HepG2 (cell line): ENCODE data around the gene ZNF513. TPM values are rescaled to one million over a fixed set of nuclear protein-coding genes. Genes with fewer than 3 reads are reported as not detected.

ENCODE experiments used
- ARID4A ChIP-seq: sonication (generic); formaldehyde crosslinking; IDR thresholded peaks from 2 replicates; pipeline ENCODE4 v1.5.0; 2020; ENCODE audit warnings: mild to moderate bottlenecking, missing genetic modification reagents, borderline replicate concordance
- BHLHE40 ChIP-seq: IDR thresholded peaks from 2 replicates; pipeline ENCODE4 v1.6.1; 2011; ENCODE audit warnings: low read length, improper control_type of control experiment
- CBX5 ChIP-seq: sonication (generic); formaldehyde crosslinking; IDR thresholded peaks from 2 replicates; pipeline ENCODE4 v1.4.0; 2020; ENCODE audit warnings: missing genetic modification reagents, borderline replicate concordance
- HCFC1 ChIP-seq: fragments of 150-350 bp; IDR thresholded peaks from 2 replicates; pipeline ENCODE4 v1.6.1; 2014; ENCODE audit warnings: low read depth, low read length
- HHEX ChIP-seq: IDR thresholded peaks from 2 replicates; pipeline ENCODE4 v1.6.1; 2016; ENCODE audit warnings: control low read depth
- KLF11 ChIP-seq: IDR thresholded peaks from 2 replicates; pipeline ENCODE4 v1.6.1; 2016; ENCODE audit warnings: missing compliant biosample characterization
- NCOA2 ChIP-seq: sonication (generic); formaldehyde crosslinking; IDR thresholded peaks from 2 replicates; pipeline ENCODE4 v1.8.0; 2022; ENCODE audit warnings: inconsistent platforms
- NFYC ChIP-seq: IDR thresholded peaks from 2 replicates; pipeline ENCODE4 v1.6.1; 2016; ENCODE audit warnings: missing genetic modification reagents, missing compliant biosample characterization
- NONO ChIP-seq, 2 experiments: fragments of 450-650 bp in 1 of 2; sonication (generic) in 1 of 2; formaldehyde crosslinking in 1 of 2; IDR thresholded peaks in 1 of 2; conservative IDR thresholded peaks in 1 of 2; 2 replicates each; pipeline versions ENCODE4 v1.6.1 to v1.8.0; 2017 to 2022; ENCODE audit warnings: mild to moderate bottlenecking in 1 of 2, missing genetic modification reagents in 1 of 2, moderate library complexity in 1 of 2
- PHF5A ChIP-seq: IDR thresholded peaks from one replicate; pipeline ENCODE4 v1.6.1; 2018; ENCODE audit warnings: low read depth, missing genetic modification reagents; ENCODE audit not compliant: unreplicated experiment
- SSRP1 ChIP-seq: IDR thresholded peaks from 2 replicates; pipeline ENCODE4 v1.6.1; 2016; ENCODE audit warnings: control low read depth
- TBX3 ChIP-seq: fragments of 450-650 bp; IDR thresholded peaks from 2 replicates; pipeline ENCODE4 v1.6.1; 2017; ENCODE audit warnings: antibody characterized with exemption, mild to moderate bottlenecking, inconsistent platforms, borderline replicate concordance
- ZBTB4 ChIP-seq: sonication (generic); formaldehyde crosslinking; IDR thresholded peaks from 2 replicates; pipeline ENCODE4 v1.4.0; 2020; ENCODE audit warnings: missing genetic modification reagents, mild to moderate bottlenecking, borderline replicate concordance
- ZFP91 ChIP-seq: sonication (generic); formaldehyde crosslinking; IDR thresholded peaks from 2 replicates; pipeline ENCODE4 v1.9.0; 2022; ENCODE audit warnings: missing genetic modification reagents, mild to moderate bottlenecking, borderline replicate concordance
- ZNF333 ChIP-seq: sonication (generic); formaldehyde crosslinking; IDR thresholded peaks from 2 replicates; pipeline ENCODE4 v1.4.0; 2020; ENCODE audit warnings: mild to moderate bottlenecking, missing genetic modification reagents, borderline replicate concordance
- ZNF34 ChIP-seq: sonication (generic); formaldehyde crosslinking; IDR thresholded peaks from 2 replicates; pipeline ENCODE4 v1.4.0; 2020; ENCODE audit warnings: mild to moderate bottlenecking, missing genetic modification reagents, borderline replicate concordance
- ZNF343 ChIP-seq: sonication (generic); formaldehyde crosslinking; IDR thresholded peaks from 2 replicates; pipeline ENCODE4 v1.4.0; 2020; ENCODE audit warnings: mild to moderate bottlenecking, missing genetic modification reagents
- ZNF383 ChIP-seq: sonication (generic); formaldehyde crosslinking; IDR thresholded peaks from 2 replicates; pipeline ENCODE4 v1.4.0; 2020; ENCODE audit warnings: missing genetic modification reagents, mild to moderate bottlenecking, borderline replicate concordance
- ZNF83 ChIP-seq: sonication (generic); formaldehyde crosslinking; IDR thresholded peaks from 2 replicates; pipeline ENCODE4 v1.4.0; 2020; ENCODE audit warnings: missing genetic modification reagents, mild to moderate bottlenecking, borderline replicate concordance
- polyA plus RNA-seq, 8 experiments: library from polyadenylated mRNA; depleted of rRNA in 3 of 8; stranded (reverse) in 7 of 8; unstranded in 1 of 8; fragments of >200 nt; fragmentation: Illumina TruSeq in 4 of 8; extraction: Trizol in 4 of 8; gene quantifications; 2 replicates each; pipeline versions ENCODE4 v1.2.1 to v1.2.3, GENCODE V29; 2011 to 2016; ENCODE audit warnings: low read depth in 4 of 8, missing spikeins in 1 of 8, mixed read lengths in 1 of 8; ENCODE audit not compliant: insufficient read depth in 1 of 8
- total RNA-seq, 5 experiments: library from RNA; depleted of rRNA; stranded (reverse); fragments of >200 nt; fragmentation: Illumina TruSeq; extraction: Trizol; gene quantifications; 2 replicates each; pipeline ENCODE4 v1.2.3, GENCODE V29; 2016; ENCODE audit warnings: low read depth in 1 of 5

ZNF513 gene
- total and polyA plus RNA-seq, 2 of the 13 experiments (the other 11 are each of a cell fraction or from before 2014, with no cell fraction given), result 4.9 to 6.3 TPM

- TF ChIP-seq ZNF333 (CRISPR knock-in tag), result 0 out of 2 replicates have a peak, but pooled peaks have one; percentile 24
- TF ChIP-seq HCFC1, result peak; percentile 76
- TF ChIP-seq ZNF383 (CRISPR knock-in tag), result no peak
- peak; percentile 52; the same call in 1 of the 2 replicates for TF ChIP-seq BHLHE40
- 0 out of 2 replicates have a peak, but pooled peaks have one; percentile 40 for TF ChIP-seq ZNF343
- TF ChIP-seq ZNF83 (CRISPR knock-in tag), result no peak
- no peak for TF ChIP-seq NCOA2 (CRISPR knock-in tag)
- 0 out of 2 replicates have a peak, but pooled peaks have one; percentile 20 for TF ChIP-seq CBX5 (CRISPR knock-in tag)
- TF ChIP-seq SSRP1, result no peak
- peak; percentile 82; the same call in 1 of the 2 replicates for TF ChIP-seq ZBTB4 (CRISPR knock-in tag)
- no peak for TF ChIP-seq NONO (IDR thresholded peaks at IDR 0.05)
- TF ChIP-seq NONO (CRISPR knock-in tag; conservative IDR thresholded peaks at IDR 0.05), result peak; percentile 40; the same call in 1 of the 2 replicates
- TF ChIP-seq PHF5A, result no peak
- no peak for TF ChIP-seq HHEX
- TF ChIP-seq ARID4A, result peak; percentile 53
- TF ChIP-seq KLF11 (CRISPR knock-in tag), result no peak
- TF ChIP-seq TBX3, result no peak
- TF ChIP-seq NFYC (CRISPR knock-in tag), result peak; percentile 57; the same call in 1 of the 2 replicates
- TF ChIP-seq ZNF34 (CRISPR knock-in tag), result 0 out of 2 replicates have a peak, but pooled peaks have one; percentile 19
- peak; percentile 46; the same call in 1 of the 2 replicates for TF ChIP-seq ZFP91
Measured at GRCh38 chr2:27380626-27381545, at the start of gene ZNF513 (continued).
